Mucosa of descending colon (tissue), 3 donors: ENCODE data around the gene IFRD1. TPM values are rescaled to one million over a fixed set of nuclear protein-coding genes. Genes with fewer than 3 reads are reported as not detected.

Experiments used
- ATAC-seq: fragments of 200-7000 bp; cut with Tn5 transposase; one replicate; pipeline ENCODE4 v1.9.1; 2020; ENCODE audit warnings: mild to moderate bottlenecking, moderate library complexity
- DNase-seq, 3 donors: peaks; one replicate each; pipeline ENCODE4 v3.0.0-alpha.2; 2020
- H3K36me3 ChIP-seq: fragments of 200-600 bp; one replicate; pipeline ENCODE4 v1.8.0; 2021; ENCODE audit warnings: low read depth, mild to moderate bottlenecking
- H3K4me1 ChIP-seq: fragments of 200-600 bp; one replicate; pipeline ENCODE4 v1.8.0; 2021; ENCODE audit warnings: low read depth, mild to moderate bottlenecking
- H3K4me3 ChIP-seq: fragments of 200-600 bp; one replicate; pipeline ENCODE4 v1.8.0; 2021; ENCODE audit warnings: mild to moderate bottlenecking
- H3K9me3 ChIP-seq: fragments of 200-600 bp; one replicate; pipeline ENCODE4 v1.8.0; 2021; ENCODE audit warnings: mild to moderate bottlenecking
- intact Hi-C, 2 donors: fragments of 100-400 bp; cut with DNase I in 1 of 2; cut with micrococcal nuclease in 1 of 2; formaldehyde crosslinking; loops; one replicate each; pipeline versions ENCODE4 v1.11.0 to v1.11.1; 2022; cut with DNase I, micrococcal nuclease
- total RNA-seq, 3 donors: library from RNA; stranded (reverse); fragmentation: NEBNext Ultra II Directional in 2 of 3; extraction: Animal tissue kit (Norgen Biotek cat#: 25700) in 2 of 3; gene quantifications; one replicate each; pipeline versions ENCODE4 v1.2.1 to v1.2.4, GENCODE V29; 2021 to 2023
- TF ChIP-seq, protein P1 (sequence below): fragments of 200-600 bp; IDR thresholded peaks from one replicate; pipeline ENCODE4 v1.8.0; 2022; ENCODE audit warnings: antibody characterized with exemption, mild to moderate bottlenecking
- donor health status: DM: no; HTN: no; CAD: no; lungs with moderate emphysema.
- donor health status: DM: no; HTN: no; CAD: no.
- donor health status: DM: no; HTN: yes; CAD: no.

Gene IFRD1
- total RNA-seq, 3 donors from 2014 or later: 31.2 to 68.0 (median 47.1) TPM

DNA sequence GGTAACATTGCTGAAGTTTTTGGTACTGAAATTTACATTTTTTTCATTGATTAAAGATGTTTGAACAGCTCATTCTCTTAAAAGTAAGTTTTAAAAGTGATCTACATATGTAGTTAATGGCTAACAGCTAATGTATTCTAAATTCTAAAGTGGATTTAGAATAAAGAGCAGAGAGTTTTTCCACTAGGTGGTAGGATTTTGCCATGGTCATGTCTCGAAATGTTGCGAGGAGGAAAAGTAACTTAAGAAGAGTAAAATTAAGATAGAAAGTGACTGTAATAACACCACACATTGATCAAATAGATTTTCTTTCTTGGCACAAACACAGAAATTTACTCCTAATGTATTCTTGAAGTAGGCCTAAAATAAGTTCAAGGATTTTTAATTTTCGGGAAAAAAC, 50.4 kb downstream of the IFRD1 start:
- intact Hi-C loops: no loop called here
- TF ChIP-seq, protein P1, sequence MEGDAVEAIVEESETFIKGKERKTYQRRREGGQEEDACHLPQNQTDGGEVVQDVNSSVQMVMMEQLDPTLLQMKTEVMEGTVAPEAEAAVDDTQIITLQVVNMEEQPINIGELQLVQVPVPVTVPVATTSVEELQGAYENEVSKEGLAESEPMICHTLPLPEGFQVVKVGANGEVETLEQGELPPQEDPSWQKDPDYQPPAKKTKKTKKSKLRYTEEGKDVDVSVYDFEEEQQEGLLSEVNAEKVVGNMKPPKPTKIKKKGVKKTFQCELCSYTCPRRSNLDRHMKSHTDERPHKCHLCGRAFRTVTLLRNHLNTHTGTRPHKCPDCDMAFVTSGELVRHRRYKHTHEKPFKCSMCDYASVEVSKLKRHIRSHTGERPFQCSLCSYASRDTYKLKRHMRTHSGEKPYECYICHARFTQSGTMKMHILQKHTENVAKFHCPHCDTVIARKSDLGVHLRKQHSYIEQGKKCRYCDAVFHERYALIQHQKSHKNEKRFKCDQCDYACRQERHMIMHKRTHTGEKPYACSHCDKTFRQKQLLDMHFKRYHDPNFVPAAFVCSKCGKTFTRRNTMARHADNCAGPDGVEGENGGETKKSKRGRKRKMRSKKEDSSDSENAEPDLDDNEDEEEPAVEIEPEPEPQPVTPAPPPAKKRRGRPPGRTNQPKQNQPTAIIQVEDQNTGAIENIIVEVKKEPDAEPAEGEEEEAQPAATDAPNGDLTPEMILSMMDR: no peak
- H3K4me3 ChIP-seq: no peak overlapping the region
- H3K4me1 ChIP-seq: no peaks in the 10 kb centered on the region
- DNase-seq: no peak
- H3K36me3 ChIP-seq: no peaks in the 10 kb centered on the region
- H3K9me3 ChIP-seq: no peaks in the 10 kb centered on the region
- no peak for ATAC-seq

DNA sequence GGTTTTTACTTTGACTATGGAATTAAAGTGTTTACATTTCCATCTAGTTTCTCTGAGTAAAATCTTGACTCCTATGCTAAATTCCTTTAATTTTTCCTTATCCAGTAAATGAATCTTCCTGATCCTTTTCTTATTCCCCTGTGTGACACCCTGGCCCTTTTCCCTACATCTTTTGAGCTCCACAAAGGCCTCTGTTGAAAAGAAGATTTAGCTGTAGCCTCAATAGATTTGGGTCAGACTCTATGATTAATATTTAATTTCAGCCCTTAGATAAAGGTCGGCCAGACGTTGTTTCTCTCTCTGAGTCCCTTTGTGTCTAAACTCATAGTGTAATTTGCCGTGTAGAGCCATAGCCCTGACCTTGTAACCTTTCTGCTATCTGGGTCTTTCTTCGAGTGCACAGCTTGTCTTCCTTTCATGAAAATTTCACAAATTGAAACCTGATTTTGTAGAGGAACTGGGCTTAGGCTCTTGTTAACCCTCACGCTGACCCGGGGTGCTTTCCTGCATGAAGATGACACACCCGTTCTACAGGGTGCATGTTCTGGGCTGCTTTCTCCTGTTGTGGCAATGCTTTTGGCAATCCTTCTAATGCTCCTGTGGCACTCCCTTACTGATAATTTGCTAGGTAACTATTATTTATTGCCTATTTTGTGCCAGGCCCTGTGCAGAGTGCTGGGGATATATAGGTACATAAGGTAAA, 51.7 kb downstream of the IFRD1 start:
- TF ChIP-seq, protein P1: no peak
- Histone ChIP-seq H3K36me3 (no peaks in the 10 kb centered on the region), H3K4me1 (no peaks in the 10 kb centered on the region), H3K4me3 (no peak overlapping the region), H3K9me3 (no peaks in the 10 kb centered on the region)
- ATAC-seq (no peak), DNase-seq (no peak)
- intact Hi-C loops: no loop called here

DNA sequence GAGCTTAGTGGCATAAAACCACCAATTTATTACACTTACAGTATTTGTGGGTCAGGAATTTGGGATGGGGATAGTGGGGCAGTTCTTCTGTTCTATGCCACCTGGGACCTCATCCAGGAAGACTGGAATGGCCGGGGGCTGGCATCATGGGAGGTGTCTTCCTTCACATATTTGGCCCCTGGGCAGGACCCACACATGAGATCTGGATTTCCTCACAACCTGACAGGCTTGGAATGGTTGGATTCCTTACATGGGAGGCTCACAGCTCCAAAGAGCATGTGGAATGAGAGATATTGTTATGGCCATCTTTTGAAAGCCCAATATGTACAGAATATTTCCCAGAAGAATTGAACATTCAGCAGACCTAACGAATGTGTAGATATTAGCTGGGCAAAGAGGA, 52.4 kb downstream of the IFRD1 start:
- no peaks in the 10 kb centered on the region for H3K36me3 ChIP-seq
- H3K4me3 ChIP-seq: no peak overlapping the region
- intact Hi-C loops: no loop called here
- TF ChIP-seq, protein P1: no peak
- DNase-seq (no peak), ATAC-seq (no peak)
- no peaks in the 10 kb centered on the region for H3K9me3 ChIP-seq
- no peaks in the 10 kb centered on the region for H3K4me1 ChIP-seq

DNA sequence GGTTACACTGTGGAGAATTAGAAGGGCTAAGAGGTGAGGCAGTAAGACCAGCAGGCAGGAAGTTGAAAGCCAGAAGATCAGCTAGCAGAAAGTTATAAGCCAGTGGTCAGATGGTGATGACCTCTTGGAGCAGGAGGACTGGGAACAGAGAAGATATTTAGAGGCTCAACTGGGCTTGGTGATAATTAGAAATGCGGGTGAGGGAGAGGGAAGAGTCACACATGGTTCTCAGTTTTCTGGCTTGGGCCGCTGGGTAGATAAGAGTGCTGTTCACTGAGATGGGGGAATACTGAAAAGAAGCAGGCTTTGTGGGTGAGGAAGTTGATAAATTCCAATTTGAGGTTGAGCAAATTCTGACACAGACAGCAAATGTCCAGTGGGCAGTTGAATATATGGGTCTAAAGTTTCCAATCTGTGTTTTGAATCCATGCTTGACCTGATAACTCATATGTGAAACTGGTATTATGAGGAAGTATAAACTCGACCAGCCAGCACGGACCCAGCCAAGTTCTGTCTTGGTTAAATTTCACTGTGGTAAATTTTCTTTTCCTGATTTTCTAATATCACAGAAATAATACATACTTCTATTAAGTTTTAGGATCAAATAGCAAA, 53.2 kb downstream of the IFRD1 start:
- DNase-seq: no peak
- Histone ChIP-seq H3K36me3 (no peaks in the 10 kb centered on the region), H3K4me1 (no peaks in the 10 kb centered on the region), H3K9me3 (no peaks in the 10 kb centered on the region), H3K4me3 (no peak overlapping the region)
- intact Hi-C loops: no loop called here
- ATAC-seq: no peak
- TF ChIP-seq, protein P1: no peak

DNA sequence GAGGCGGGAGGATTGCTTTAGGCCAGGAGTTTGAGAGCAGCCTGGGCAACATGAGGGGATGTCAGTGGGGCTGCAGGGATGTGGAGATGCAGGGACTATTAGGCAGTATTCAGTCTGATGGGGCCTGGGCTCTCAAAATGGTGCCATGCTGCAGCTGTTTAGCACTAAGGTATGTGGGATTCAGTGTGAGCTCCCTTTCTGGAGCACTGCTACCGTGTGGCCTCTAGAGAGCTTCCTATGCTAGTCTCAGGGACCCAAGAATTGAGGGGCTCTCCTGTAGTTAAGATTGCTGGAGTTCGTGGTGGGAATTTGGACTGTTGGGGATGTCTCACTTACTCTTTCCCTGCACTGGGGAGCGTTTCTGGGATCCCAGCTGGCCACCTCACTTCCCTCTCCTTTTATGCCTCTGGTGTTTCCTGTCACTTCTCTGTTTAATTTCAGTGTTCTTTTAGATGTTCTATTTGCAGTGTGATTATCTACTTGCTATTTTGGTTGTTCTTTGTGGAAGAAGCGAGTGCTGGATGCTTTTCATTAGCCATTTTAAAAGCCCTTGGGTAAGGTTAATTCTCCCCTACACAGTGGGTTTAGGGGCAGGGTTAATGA, 53.9 kb downstream of the IFRD1 start:
- ATAC-seq: no peak
- no peaks in the 10 kb centered on the region for H3K36me3 ChIP-seq
- no peaks in the 10 kb centered on the region for H3K9me3 ChIP-seq
- no peak for DNase-seq
- TF ChIP-seq, protein P1: no peak
- intact Hi-C loops: no loop called here
- H3K4me1 ChIP-seq: no peaks in the 10 kb centered on the region
- H3K4me3 ChIP-seq: no peak overlapping the region
